Small intestine (tissue), 7 donors: ENCODE data around the gene GPR17. TPM values are rescaled to one million over a fixed set of nuclear protein-coding genes. Genes with fewer than 3 reads are reported as not detected.

Experiments used
- DNase-seq, 2 donors: peaks; one replicate each; pipeline versions ENCODE4 v3.0.0 to v3.0.0-alpha.2; 2013
- FAIRE-seq: peaks from 2 replicates; lab custom pipeline; 2012; peaks lifted over from hg19 to GRCh38; lab: Jason Lieb, UNC
- H3K27ac ChIP-seq, 3 donors: one replicate each; pipeline ENCODE4 v1.5.1; 2013; ENCODE audit warnings: low read length in 2 of 3, mild to moderate bottlenecking in 2 of 3, control low read depth in 1 of 3, inconsistent platforms in 1 of 3, low read depth in 1 of 3, moderate library complexity in 1 of 3
- H3K27me3 ChIP-seq, 3 donors: one replicate each; pipeline ENCODE4 v1.6.1; 2013; ENCODE audit warnings: low read length in 3 of 3, inconsistent platforms in 1 of 3; ENCODE audit not compliant: control insufficient read depth in 3 of 3, insufficient read depth in 3 of 3
- H3K36me3 ChIP-seq, 3 donors: one replicate each; pipeline ENCODE4 v1.6.1; 2013; ENCODE audit warnings: low read length in 3 of 3, inconsistent platforms in 1 of 3, low read depth in 1 of 3, mild to moderate bottlenecking in 1 of 3, moderate library complexity in 1 of 3; ENCODE audit not compliant: control insufficient read depth in 3 of 3, insufficient read depth in 2 of 3
- H3K4me1 ChIP-seq, 3 donors: one replicate each; pipeline ENCODE4 v1.6.1; 2013; ENCODE audit warnings: low read length in 2 of 3, inconsistent platforms in 1 of 3, low read depth in 1 of 3, mild to moderate bottlenecking in 1 of 3, moderate library complexity in 1 of 3; ENCODE audit not compliant: control insufficient read depth in 3 of 3, insufficient read depth in 2 of 3
- H3K4me3 ChIP-seq, 3 donors: one replicate each; pipeline ENCODE4 v1.5.1; 2013; ENCODE audit warnings: low read length in 3 of 3, control low read depth in 1 of 3, inconsistent platforms in 1 of 3, low read depth in 1 of 3, mild to moderate bottlenecking in 1 of 3, moderate library complexity in 1 of 3
- H3K9me3 ChIP-seq, 2 donors: one replicate each; pipeline ENCODE4 v1.6.1; 2013; ENCODE audit warnings: low read depth in 1 of 2, low read length in 1 of 2; ENCODE audit not compliant: control insufficient read depth in 2 of 2, insufficient read depth in 1 of 2
- WGBS, 3 donors: extraction: QIAGEN DNeasy Blood & Tissue Kit; methylation state at CpG; one replicate each; pipeline ENCODE4 v1.1.7; 2013; 5-methylcytosine and 5-hydroxymethylcytosine counted together
- polyA plus RNA-seq, 4 donors: library from polyadenylated mRNA; stranded (reverse) in 3 of 4; unstranded in 1 of 4; fragments of 200-250 nt in 3 of 4; fragments of 120-200 nt in 1 of 4; gene quantifications; one replicate each; pipeline versions ENCODE4 v1.2.1 to v1.2.3, GENCODE V29; 2013
- donor health status: healthy with polysubstance abuse.
- donor health status: control.
- donor health status: control.
- donor health status: Bipolar disorder and iron deficiency.
- donor health status: healthy.

The GPR17 gene
- polyA plus RNA-seq, 4 donors = 0.18 to 0.56 TPM; not detected in 2

DNA sequence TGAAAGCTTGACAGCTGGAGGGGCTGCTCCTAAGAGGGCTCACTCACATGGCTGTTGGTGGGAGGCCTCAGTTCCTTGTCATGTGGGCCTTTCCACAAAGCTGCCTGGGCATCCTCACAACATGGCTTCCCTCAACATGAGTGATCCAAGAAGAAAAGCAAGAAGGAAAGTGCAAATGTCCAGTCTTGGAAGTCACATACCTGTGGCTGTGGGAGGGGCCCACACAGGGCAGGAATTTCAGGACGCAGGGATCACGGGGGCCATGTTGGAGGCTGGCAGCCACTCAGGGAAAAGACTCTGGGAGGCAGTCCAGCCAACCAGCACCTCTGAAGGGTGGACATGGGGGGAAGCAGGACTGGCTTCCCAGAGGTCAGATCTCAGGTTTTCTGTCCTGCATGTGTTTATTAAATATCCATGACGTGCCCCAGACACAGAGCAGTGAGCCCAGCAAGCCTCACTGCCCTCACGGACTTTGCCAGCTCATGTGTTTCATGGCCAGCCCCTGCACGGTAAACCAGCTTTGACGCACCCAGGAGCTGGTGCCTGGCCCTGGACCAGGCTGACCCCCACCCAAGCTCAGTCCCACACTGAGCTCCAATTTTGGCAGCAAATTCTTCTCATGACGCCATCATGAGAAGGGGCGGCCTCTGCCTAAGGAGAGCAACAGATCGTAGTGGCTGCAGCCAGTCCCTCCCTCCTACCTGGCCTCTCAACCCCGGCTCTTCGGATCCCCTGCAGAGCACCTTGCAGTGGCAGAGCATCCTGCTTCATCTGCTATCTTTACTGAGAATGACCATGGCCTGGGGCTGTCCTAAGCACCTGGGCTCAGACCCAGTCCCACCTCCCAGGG is 34.7 kb upstream of the GPR17 start:
- DNase-seq (no peak), FAIRE-seq (no peak)
- H3K4me1 ChIP-seq = no peaks in the 10 kb centered on the region
- peaks cover 0 to 29% of the 10 kb centered on the region in 2 donors for H3K9me3 ChIP-seq
- H3K36me3 ChIP-seq = peaks cover 0 to 90% (median 39%) of the 10 kb centered on the region in 3 donors
- no peak overlapping the region for H3K4me3 ChIP-seq
- H3K27me3 ChIP-seq = no peaks in the 10 kb centered on the region
- WGBS, 3 donors = 88 to 94% (median 92%) methylated on average over 11 of the region's 11 CpGs
- H3K27ac ChIP-seq = no peak overlapping the region

GRCh38 chr2:127612111-127612822 is 33.7 kb upstream of the GPR17 start:
- Histone ChIP-seq H3K36me3 (peaks cover 0 to 89% (median 33%) of the 10 kb centered on the region in 3 donors), H3K9me3 (peaks cover 0 to 29% of the 10 kb centered on the region in 2 donors), H3K27me3 (no peaks in the 10 kb centered on the region), H3K4me1 (no peaks in the 10 kb centered on the region), H3K4me3 (no peak overlapping the region), H3K27ac (no peak overlapping the region)
- DNase-seq (no peak), FAIRE-seq (no peak)
- 93 to 94% (median 94%) methylated on average over 13 of the region's 13 CpGs for WGBS, 3 donors

GRCh38 chr2:127614246-127614645 is 31.7 kb upstream of the GPR17 start:
- WGBS, 3 donors = 85 to 97% (median 94%) methylated on average over 2 of the region's 2 CpGs
- H3K4me3 ChIP-seq = no peak overlapping the region
- FAIRE-seq = no peak
- no peak overlapping the region for H3K27ac ChIP-seq
- no peaks in the 10 kb centered on the region for H3K4me1 ChIP-seq
- peaks cover 0 to 81% (median 26%) of the 10 kb centered on the region in 3 donors for H3K36me3 ChIP-seq
- peaks cover 0 to 29% of the 10 kb centered on the region in 2 donors for H3K9me3 ChIP-seq
- no peaks in the 10 kb centered on the region for H3K27me3 ChIP-seq
- no peak for DNase-seq

DNA sequence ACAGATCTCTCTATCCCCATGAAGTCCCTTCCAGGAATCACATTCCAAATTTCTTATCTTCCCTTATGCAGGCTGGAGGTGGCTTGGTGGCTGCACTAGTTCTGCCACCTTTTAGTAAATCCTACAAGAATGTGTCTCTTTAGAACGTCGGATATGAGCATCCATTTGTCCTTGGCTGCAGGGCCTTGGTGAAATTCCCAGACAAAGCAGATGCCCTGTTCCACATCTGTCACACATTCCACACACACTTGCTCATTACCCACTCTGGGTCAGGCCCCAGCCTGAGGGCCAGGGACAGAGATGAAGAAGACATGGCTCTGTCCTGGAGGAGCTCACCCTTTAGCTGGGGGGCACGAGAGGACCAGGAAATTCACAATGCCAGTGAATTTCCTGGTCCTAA is 31.2 kb upstream of the GPR17 start:
- peaks cover 0 to 29% of the 10 kb centered on the region in 2 donors for H3K9me3 ChIP-seq
- FAIRE-seq = no peak
- 83 to 92% (median 91%) methylated on average over 3 of the region's 3 CpGs for WGBS, 3 donors

DNA sequence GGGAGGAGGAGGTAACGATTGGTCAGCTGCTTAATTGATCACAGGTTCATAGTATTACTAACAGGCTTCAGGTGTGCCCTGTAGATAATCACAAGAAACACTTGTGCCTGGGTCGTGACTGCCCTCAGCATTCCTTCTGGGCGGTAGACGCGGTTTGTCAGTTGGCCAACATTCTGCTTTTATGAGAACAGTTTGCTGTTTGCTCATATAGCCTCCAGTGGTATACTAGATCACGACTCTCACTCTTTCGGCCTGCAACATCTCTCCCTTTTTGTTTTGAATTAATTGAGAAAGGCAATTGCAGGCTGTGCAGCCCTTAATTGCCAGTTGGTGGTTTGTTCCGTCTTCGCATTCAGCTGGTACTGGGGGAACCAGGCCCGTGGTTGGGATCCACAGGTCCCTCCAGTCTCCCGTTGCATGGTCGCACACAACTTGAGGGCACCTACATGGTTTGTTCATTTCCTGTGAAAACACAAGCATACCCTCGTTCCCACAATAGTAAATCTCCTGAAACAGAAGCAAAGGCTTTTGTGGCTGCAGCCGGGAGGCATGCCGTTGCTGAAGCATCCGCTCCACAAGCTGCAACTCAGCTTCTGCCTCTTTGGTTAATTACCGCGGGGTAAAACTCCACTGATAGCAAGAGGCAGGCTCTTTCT is 30.3 kb upstream of the GPR17 start:
- DNase-seq (no peak), FAIRE-seq (no peak)
- Histone ChIP-seq H3K9me3 (peaks cover 0 to 23% of the 10 kb centered on the region in 2 donors), H3K36me3 (peaks cover 0 to 78% (median 33%) of the 10 kb centered on the region in 3 donors), H3K4me1 (no peaks in the 10 kb centered on the region), H3K27ac (no peak overlapping the region), H3K4me3 (no peak overlapping the region), H3K27me3 (no peaks in the 10 kb centered on the region)
- 72 to 79% (median 74%) methylated on average over 18 of the region's 18 CpGs for WGBS, 3 donors

More for the DNA sequence above, 31.2 kb upstream of the GPR17 start:
- H3K27me3 ChIP-seq = no peaks in the 10 kb centered on the region
- no peak for DNase-seq
- peaks cover 0 to 78% (median 28%) of the 10 kb centered on the region in 3 donors for H3K36me3 ChIP-seq
- no peak overlapping the region for H3K27ac ChIP-seq
- no peak overlapping the region for H3K4me3 ChIP-seq
- H3K4me1 ChIP-seq = no peaks in the 10 kb centered on the region

DNA sequence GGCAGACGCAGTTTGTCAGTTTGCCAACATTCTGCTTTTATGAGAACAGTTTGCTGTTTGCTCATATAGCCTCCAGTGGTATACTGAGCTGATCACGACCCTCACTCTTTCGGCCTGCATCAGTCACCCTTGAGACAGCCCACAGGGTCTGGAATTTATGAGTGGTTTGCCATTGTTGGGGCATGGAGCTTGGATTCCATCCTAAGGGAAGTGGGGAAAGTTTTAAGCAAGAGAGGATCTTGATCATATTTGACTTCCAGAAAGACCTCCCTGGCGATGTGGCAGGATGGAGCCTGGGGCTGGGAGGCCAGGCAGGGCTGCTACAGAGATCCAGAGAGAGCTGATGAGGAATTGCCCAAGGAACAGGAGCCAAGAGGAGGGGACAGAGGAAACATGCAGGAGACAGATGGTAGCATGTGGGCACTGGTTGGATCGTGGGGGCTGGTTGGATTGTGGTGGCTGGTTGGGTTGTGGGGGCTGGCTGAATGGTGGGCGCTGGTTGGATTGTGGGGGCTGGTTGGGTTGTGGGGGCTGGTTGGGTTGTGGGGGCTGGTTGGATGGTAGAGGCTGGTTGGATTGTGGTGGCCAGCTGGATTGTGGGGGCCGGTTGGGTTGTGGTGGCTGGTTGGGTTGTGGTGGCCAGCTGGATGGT is 27.3 kb upstream of the GPR17 start:
- Histone ChIP-seq H3K36me3 (peaks cover 0 to 82% (median 26%) of the 10 kb centered on the region in 3 donors), H3K27me3 (no peaks in the 10 kb centered on the region), H3K4me1 (no peaks in the 10 kb centered on the region), H3K9me3 (peaks cover 0 to under 1% of the 10 kb centered on the region in 2 donors), H3K27ac (no peak overlapping the region), H3K4me3 (no peak overlapping the region)
- 81 to 91% (median 85%) methylated on average over 7 of the region's 7 CpGs for WGBS, 3 donors
- DNase-seq (no peak), FAIRE-seq (no peak)

DNA sequence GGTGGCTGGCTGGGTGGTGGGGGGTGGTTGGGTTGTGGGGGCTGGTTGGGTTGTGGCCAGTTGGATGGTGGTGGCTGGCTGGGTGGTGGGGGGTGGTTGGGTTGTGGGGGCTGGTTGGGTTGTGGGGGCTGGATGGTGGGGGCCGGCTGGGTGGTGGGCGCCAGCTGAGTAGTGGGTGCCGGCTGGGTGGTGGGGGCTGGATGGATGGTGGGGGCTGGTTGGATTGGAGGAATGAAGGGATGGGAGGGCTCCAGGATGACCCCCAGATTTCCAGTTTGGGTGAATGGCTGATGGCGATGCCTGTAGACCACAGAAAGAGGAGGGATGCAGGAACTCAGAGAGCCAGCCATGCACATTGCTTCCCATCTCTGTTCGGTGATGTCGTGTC is 26.8 kb upstream of the GPR17 start:
- Histone ChIP-seq H3K4me3 (no peak overlapping the region), H3K9me3 (no peaks in the 10 kb centered on the region), H3K27me3 (no peaks in the 10 kb centered on the region), H3K36me3 (peaks cover 0 to 82% (median 29%) of the 10 kb centered on the region in 3 donors), H3K4me1 (no peaks in the 10 kb centered on the region), H3K27ac (no peak overlapping the region)
- DNase-seq = no peak
- 94 to 99% (median 97%) methylated on average over 6 of the region's 6 CpGs for WGBS, 3 donors
- no peak for FAIRE-seq
